H1 (cell line): Measurements from ENCODE around the gene RNASE11. TPM values are rescaled to one million over a fixed set of nuclear protein-coding genes. Genes with fewer than 3 reads are reported as not detected.

Source experiments
- CHD7 ChIP-seq: fragments of 300-600 bp; sonication (generic); IDR thresholded peaks from 2 replicates; pipeline ENCODE4 v1.7.1; 2012; ENCODE audit warnings: low read length, moderate library complexity, mild to moderate bottlenecking, inconsistent platforms; ENCODE audit not compliant: insufficient replicate concordance
- GTF2F1 ChIP-seq: IDR thresholded peaks from 2 replicates; pipeline ENCODE4 v1.6.1; 2012; ENCODE audit warnings: low read depth, low read length, improper control_type of control experiment, borderline replicate concordance
- KDM4A ChIP-seq: IDR thresholded peaks from one replicate; pipeline ENCODE4 v1.7.1; 2012; ENCODE audit warnings: low read depth, mild to moderate bottlenecking, moderate library complexity, low read length, inconsistent platforms; ENCODE audit not compliant: severe bottlenecking
- POU5F1 ChIP-seq: IDR thresholded peaks from 2 replicates; pipeline ENCODE4 v1.6.1; 2011; ENCODE audit warnings: low read depth, mild to moderate bottlenecking, low read length, moderate library complexity
- RFX5 ChIP-seq: IDR thresholded peaks from 2 replicates; pipeline ENCODE4 v1.6.1; 2011; ENCODE audit warnings: low read depth, low read length, improper control_type of control experiment, borderline replicate concordance
- RXRA ChIP-seq: IDR thresholded peaks from 2 replicates; pipeline ENCODE4 v1.6.1; 2011; ENCODE audit warnings: low read depth, mild to moderate bottlenecking, low read length, moderate library complexity; ENCODE audit not compliant: insufficient read depth
- SIN3A ChIP-seq, 2 experiments: IDR thresholded peaks in 1 of 2; conservative IDR thresholded peaks in 1 of 2; 2 replicates each; pipeline ENCODE4 v1.6.1; 2011 to 2012; ENCODE audit warnings: low read length in 2 of 2, improper control_type of control experiment in 1 of 2, low read depth in 1 of 2, mild to moderate bottlenecking in 1 of 2
- polyA plus RNA-seq, 7 experiments: library from polyadenylated mRNA; depleted of rRNA in 3 of 7; stranded (reverse) in 5 of 7; unstranded in 2 of 7; fragments of >200 nt in 5 of 7; fragments of 200-250 nt in 2 of 7; gene quantifications; 1 replicate in 5 of 7; 2 replicates in 1 of 7; 4 replicates in 1 of 7; pipeline versions ENCODE4 v1.2.1 to v1.2.3, GENCODE V29; 2011 to 2013; ENCODE audit warnings: missing spikeins in 2 of 7, mixed read lengths in 2 of 7
- total RNA-seq: library from RNA; stranded (reverse); fragmentation: NEBNext Ultra II Directional; extraction: Animal tissue kit (Norgen Biotek cat#: 25700); gene quantifications from 2 replicates; pipeline ENCODE4 v1.2.1, GENCODE V29; 2021

RNASE11 gene
- total and polyA plus RNA-seq, 2 of the 8 experiments (the other 6 are each of a cell fraction or from before 2014, with no cell fraction given), result not detected

GRCh38 chr14:20555845-20556244 is 32.0 kb downstream of the RNASE11 start (continued):
- TF ChIP-seq CHD7 (no peak), SIN3A (conservative IDR thresholded peaks at IDR 0.05 in 1 of 2, IDR thresholded peaks at IDR 0.05 in 1 of 2; ENCODE audit: low read depth in 1 of 2, low read length in 2 of 2) (no peak), GTF2F1 (no peak), KDM4A (no peak), RFX5 (no peak), POU5F1 (no peak), RXRA (no peak)
